GM19043 (cell line): ENCODE results near the gene MYH9.
"Not testable (repeated sequence)": the region's sequence is repeated elsewhere in the genome, so short reads cannot be mapped to it uniquely, and the experiment has no call there.

Experiments
- ATAC-seq: cut with Tn5 transposase; IDR thresholded peaks from one replicate; pipeline ENCODE4 v1.9.1; 2021; ENCODE audit warnings: low read depth; ENCODE audit not compliant: unreplicated experiment

Gene MYH9

DNA sequence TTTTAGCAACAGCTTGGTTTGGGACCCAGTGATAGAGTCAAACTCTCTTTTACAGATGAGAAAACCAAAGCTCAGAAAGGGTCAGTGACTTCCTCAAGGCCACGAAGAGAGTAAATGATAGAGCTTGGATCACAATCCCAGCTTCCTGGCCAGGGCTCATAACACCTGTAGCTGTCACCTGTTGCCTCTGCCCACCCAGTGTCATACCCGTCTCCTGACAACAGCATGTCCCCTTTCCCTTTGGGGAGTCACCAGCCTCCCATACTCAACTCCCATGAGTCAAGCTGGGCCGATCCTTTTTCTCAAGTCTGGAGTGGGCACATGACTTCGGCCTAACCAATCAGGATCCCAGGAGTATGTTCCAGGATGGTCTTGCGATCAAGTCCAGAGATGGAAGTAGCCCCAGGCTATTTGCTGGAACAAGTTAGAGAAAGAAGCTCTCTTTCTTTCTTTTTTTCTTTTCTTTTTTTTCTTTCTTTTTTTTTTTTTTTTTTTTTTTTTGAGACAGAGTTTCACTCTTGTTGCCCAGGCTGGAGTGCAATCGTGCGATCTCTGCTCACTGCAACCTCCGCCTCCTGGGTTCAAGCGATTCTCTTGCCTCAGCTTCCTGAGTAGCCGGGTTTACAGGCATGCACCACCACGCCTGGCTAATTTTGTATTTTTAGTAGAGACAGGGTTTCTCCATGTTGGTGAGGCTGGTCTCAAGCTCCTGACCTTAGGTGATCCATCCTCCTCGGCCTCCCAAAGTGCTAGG is 27.8 kb upstream of the MYH9 start:
- no peak for ATAC-seq

DNA sequence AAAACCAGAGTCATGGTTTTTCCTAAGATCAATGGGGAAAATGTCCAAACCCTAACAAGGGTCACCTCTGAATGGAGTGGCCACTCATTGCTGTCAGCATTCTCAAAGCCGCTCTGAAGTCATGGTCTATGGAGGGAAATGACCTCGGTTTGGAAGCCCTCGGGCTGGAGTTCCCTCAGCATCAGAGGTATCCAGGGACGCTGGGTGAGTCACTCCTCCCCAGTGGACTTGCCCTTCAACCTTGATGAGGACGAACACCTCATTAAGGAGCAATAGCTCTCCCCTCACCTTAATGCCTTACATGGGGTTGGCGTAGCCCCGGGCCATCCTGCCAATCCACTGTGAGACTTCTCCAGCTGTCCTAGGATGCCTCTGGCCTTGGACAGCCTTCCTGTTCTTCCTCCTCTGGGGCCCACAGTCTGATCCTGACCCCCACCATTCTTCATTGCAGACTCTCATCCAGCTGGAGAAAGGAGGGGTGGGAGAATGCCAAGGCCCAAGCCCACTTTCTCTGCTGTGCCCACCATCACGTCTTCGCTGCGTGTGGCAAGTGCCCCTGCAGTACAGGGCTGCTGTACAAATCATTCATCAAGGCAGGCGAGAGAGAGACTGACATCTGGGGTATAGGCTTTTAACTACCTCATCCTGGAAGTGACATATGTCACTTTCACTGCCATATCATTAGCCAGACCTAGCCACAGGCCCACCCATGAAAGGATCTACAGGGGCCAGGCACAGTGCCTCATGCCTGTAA is 25.4 kb upstream of the MYH9 start:
- no peak for ATAC-seq

DNA sequence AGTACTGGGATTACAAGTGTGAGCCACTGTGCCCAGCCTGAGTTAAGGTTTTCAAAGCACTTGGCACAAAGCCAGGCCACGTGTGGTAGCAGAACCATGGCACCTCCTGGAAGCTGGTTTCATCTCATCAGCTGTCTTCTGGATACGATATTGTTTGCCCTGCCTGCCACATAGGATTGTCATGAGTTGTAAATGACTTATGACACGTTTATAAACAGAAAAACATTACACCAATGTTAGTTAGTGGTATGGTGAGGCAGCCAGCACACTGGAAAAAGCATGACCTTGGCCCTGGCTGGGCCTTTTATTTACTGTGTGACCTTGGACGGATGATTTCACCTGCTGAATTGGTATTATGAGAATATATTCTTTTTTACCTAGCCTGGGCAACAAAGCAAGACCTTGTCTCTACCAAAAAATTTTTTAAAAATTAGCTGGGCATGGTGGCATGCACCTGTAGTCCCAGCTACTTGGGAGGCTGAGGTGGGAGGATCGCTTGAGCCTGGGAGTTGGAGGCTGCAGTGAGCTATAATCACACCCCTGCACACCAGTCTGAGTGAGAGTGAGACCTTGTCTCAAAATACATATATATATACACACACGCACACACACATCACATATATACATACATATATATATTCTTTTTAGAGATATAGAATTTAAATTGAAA is 24.0 kb upstream of the MYH9 start:
- no peak for ATAC-seq

DNA sequence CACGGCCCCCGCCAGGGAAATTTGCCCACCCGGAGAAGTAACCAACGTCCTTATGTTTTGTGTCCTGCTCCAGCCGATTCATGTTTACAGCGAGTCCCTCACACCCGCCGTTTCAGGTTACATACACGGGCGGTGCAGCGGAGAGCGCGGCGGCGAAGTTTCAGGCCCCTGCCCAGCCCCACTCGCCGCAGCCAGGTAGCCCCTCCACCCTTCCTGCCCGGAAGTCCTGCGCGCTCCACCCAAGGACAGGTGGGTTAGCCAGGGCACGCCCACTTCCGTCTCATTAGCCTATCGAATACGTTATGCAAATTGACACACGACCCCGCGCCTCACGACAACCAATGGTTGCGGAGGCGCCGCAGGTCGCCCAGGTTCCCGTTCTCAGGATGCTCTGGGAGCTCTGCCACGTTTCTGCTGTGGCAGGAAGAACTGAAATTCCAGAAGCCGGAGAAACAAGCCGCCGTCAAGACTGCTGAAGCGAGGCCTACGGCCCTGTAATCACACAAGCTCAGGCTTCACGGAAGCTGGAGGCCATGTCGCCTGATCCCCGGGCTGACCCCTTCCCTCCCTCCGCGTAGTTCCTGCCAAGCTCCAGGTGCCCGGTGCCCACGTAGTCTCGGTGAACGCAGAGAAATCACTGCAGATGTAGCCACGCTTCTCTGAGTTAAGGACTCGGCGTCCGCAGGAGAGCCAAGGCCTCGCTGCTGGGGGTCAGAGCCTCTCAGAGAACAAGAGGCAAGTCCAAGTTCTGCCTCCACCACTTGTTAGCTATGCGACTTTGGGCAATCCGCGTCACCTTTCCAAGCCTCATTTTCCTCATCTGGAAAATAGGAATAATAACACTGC is 22.4 kb upstream of the MYH9 start:
- peak; percentile 74 for ATAC-seq

DNA sequence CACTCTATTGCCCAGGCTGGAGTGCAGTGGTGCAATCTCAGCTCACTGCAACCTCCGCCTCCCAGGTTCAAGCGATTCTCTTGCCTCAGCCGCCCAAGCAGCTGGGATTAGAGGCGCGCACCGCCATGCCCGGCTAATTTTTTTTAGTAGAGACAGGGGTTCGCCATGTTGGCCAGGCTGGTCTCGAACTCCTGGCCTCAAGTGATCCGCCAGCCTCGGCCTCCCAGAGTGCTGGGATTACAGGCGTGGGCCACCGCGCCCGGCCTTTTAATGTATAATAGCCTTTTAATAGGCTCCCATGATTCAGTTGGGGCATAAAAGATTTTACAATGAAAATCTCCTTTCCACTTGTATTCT is 21.8 kb upstream of the MYH9 start:
- not testable (repeated sequence) for ATAC-seq

DNA sequence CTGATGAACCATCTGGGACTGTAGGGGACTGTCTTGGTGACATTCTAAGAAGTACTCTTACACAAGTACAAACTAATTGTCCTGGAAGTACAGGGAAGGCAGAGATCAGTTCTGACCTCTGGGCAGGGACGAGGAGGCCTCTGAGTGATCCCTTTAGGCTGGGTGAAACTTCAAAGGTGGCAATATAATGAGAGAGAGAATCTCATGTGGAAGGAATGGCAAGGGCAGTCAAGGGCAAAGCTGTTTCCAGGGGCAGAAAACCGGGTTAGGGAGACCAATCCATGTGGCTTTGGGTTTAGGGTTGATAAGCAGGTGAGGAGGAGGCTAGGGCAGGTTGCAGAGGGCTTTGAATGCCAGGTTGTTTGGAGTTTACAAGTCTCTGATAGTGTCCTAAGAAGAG is 21.3 kb upstream of the MYH9 start:
- ATAC-seq, result no peak

DNA sequence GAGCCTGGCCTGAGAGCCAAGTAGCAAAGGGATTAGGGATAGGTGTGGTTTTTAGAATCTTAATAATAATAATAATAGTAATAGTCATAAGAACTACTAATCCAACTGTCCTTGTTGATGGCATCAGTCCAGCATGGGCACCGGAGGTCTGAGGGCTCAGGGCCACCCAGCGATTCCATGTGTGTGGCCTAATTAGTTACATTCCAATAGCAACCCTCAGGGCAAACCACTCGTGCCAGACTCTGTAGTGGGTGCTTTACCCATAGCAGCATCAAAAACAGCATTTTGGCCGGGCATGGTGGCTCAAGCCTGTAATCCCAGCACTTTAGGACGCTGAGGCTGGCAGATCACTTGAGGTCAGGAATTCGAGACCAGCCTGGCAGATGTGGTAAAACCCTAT is 19.0 kb upstream of the MYH9 start:
- ATAC-seq, result no peak

DNA sequence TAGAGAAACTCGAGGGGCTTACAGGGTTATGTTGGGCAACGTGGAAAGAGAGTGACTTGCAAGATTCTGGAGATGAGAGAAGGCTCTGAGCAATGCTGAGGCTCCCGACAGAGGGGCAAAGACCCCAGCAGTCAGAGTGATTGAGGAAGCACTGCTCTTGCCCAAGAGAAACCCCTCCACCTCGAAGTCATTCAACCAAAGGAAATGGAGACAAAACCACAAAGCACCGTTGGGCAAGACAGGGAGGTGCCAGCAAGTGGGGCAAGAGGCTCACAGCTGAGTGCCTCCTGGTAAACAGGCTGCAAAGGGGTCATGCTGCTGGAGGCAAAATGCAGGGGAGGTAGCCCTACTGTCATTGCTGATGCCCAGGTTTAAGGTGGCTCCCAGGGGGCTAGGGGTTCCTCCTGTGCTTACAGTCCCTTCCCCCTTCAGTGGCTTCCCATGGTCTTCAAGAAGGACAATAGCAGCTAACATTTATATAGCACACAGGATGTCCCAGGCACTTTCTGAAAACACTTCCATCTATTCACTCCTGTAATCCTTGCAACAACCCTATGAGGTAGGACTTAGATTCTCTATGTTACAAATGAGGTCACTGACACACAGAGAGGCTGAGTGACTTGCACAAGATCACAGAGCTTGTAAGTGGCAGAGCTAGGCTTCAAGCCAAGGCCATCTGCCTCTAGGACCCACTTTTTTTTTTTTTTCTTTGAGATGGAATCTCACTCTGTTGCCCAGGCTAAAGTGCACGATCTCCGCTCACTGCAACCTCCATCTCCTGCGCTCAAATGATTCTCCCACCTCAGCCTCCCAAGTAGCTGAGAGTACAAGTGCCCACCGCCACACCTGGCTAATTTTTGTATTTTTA is 18.1 kb upstream of the MYH9 start:
- no peak for ATAC-seq

DNA sequence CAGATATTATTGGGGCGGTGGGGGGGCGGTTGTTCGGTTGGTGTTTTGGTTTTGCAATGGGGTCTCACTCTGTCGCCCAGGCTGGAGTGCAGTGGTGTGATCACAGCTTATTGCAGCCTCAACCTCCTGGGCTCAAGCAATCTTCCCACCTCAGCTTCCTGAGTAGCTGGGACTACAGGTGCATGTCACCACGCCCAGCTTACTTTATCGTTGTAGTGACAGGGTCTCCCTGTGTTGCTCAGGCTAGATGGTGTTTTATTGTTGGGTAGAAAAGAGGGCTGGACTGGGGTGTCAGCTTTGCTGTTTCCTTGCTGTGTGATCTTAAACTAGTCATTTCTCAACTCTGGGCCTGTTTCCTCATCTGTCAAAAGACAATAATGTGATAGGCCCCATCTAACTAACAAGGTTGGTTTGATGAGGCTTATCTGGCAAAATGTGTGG is 17.5 kb upstream of the MYH9 start:
- no peak for ATAC-seq

DNA sequence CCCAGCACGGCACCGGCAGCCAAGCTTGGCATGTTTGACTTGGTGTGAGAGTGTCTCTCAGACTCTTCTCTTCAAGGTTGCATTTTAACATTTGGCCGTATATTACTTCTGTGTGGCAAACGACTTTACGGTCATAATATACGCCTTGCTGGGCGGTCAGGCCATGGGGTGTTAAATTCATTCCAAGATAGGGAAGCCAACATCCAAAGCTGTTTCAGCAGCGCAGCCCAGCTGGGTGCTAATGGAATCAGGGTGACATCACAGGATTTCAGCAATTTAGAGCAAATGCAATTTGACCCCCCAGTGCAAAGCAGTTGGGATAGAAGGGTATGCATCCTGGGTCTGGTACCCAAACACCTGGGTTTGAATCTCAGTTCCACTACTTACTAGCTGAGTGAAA is 16.7 kb upstream of the MYH9 start:
- ATAC-seq, result no peak

DNA sequence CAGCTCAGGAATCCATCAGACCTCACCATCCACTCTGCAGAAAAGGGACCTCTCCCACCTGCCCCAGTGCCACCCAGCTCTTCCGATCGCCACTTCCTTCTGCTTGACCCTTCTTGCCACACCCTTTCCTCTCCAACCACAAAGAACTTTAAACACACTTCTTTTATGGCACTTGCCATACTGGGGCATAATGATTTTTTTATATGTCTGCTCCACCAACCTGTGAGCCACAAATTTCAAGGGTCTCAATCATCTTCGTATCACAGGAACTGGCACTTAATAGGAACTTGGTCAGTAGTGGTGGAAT is 11.7 kb upstream of the MYH9 start:
- no peak for ATAC-seq

DNA sequence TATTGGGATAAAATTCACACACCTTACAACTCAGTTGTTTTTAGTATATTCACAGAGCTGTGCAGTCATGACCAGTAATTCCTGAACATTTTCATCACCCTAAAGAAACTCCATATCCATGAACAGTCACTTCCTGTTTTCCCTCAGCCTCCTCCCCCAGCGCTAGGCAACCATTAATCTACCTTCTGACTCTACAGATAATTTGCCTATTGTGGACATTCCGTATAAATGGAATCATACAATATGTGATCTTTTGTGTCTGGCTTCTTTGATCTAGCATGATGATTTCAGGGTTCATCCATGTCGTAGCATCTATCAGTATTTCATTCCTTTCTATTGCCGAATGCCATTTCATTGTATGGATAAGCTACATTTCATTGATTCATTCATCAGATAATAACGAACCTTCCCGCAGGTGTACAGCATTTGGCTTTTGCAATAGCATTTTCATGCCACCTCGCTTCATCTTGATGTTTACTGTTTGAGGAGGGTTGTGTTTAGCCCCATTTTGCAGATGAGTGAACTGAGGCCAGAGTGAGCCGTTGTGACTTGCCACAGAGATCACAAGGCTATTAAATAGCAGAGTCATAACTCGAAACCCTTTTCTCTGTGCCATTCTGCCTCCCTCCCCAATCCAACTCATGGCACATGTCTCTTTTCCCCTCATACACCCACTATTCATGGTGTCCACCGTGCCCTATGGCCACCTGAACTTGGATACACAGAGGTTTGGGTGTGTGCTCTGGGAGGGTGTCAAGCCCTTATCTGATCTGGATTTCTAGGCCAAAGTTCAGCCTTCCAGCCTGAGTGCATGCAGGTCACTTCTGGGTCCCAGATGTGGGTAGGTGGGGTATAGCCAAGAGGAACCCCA is 11.1 kb upstream of the MYH9 start:
- ATAC-seq, result no peak

DNA sequence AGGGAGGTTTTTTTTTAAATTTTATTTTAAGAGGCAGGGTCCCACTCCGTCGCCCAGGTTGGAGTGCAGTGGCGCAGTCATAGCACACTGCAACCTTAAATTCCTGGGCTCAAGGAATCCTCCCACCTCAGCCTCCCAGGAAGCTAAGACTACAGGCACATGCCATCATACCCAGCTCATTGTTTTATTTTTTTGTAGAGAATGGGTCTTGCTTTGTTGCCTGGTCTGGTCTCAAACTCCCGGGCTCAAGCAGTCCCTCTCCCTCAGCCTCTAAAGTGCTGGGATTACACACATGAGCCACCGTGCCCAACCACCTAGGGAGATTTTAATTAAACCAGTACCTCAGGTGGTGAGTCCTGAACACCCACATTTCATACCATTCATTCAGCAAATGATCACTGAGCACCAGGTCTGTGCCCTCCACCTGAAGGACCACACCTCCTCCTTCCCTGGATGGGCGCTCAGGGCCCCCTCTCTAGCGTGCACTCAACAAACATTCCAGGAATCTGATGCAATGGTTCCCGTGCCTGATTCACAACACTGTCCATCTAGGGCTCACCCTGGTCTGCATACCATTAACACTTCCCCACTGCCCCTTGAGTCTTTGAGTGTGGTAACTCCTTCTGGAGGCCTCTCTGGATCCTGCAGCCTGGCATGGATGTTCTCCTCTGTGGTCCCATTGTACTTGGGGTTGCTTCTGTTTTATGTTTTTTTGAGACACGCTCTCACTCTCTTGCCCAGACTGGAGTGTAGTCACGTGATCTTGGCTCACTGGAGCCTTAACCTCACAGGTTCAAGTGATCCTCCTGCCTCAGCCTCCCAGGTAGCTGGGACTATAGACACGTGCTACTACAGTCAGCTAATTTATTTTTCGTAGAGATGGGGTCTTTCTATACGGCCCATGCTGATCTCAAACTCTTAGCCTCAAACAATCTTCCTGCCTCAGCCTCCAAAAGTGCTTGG is 9.6 kb upstream of the MYH9 start:
- no peak for ATAC-seq

DNA sequence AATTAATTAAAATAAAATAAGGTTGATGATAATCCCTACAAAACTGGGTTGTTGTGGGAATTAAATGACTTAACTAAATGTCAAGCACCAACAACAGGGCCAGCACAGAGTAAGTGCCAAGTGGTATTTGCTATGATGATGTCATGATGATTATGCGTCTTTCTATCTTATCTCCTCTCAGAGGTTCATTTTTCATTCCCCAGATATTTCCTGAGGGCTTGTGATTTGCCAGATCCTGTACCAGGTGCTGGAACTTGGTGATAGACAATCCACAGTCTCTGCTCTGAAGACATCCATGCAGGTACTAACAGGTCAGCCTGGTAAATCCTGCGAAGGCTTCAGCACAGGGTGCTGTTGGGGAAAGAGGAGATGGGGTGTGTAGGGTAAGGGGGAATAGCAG is 8.1 kb upstream of the MYH9 start:
- no peak for ATAC-seq

DNA sequence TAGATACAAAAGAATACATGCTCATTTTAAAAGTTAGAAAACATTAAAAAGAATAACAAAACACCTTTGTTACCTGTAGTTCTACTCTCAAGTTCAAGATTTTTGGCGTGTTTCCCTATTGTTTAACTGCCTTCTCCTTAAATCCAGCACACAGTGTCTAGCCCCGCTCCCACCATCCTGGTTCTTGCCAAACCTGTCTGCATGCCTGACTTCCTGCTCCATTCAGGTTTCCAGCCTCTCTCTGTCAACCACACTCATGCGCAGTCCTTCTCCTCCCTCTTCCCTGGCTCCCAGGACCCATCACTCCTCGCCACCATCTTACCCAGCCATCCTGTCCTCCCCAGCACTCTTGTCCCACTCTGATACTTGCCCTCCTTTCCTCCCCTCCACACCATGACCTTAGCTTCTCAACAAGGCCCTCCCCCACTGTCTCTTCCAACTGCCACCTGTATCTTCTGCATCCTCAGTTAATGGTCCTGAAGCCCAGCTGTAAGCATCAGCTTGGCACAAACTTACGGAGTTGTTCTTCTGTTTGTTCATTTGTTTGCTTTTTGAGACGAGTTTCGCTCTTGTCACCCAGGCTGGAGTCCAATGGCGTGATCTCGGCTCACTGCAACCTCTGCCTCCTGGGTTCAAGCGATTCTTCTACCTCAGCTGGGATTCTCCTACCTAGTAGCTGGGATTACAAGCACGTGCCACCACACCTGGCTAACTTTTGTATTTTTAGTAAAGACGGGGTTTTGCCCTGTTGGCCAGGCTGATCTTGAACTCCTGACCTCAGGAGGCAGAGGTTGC is 7.5 kb upstream of the MYH9 start:
- no peak for ATAC-seq

DNA sequence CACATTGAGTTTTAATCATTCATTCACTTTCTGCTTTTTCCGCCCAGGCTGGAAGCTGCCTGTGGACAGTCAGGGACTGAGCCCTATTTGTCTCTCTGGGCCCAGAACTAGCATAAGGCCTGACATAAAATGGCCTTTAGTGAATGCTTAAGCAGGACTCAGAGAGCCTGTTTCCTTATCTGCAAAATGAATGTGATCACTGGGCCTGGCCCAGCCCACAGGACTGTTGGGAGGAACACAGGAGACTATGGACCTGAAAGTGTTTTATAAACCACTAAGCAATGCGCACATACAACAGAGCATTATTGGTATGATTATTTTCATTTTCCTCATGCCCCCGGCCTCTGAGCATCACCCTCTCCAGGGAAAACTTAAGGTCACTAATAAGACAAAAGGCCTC is 3.9 kb upstream of the MYH9 start:
- no peak for ATAC-seq

DNA sequence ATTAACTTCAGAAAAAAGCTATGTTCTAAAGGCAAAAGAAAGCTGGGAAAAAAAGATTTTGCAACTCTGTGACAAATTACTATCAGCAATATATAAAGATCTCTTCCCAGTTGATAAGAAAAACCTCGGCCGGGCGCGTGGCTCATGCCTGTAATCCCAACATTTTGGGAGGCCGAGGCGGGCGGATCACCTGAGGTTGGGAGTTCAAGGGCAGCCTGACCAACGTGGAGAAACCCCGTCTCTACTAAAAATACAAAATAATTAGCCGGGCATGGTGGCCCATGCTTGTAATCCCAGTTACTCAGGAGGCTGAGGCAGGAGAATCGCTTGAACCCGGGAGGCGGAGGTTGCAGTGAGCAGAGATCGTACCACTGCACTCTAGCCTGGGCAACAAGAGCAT is 1.4 kb upstream of the MYH9 start:
- not testable (repeated sequence) for ATAC-seq

DNA sequence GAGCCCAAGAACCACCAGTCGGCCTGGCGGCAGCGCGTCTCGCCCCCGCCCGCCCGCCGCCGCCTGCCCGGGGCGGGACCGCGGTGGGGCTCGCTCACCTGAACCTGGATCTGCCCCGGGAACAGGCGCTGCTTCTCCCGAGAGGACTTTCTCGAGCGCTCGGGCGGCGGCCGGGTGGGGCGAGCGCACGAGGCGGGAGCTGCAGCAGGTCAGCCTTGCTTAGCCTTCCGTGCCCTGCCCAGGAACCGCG is 133 bp downstream of the MYH9 start:
- no peak for ATAC-seq
